ENCODE results near the gene TMEM131.
"Not testable (repeated sequence)": the region's sequence is repeated elsewhere in the genome, so short reads cannot be mapped to it uniquely, and the experiment has no call there.

TMEM131 gene

DNA sequence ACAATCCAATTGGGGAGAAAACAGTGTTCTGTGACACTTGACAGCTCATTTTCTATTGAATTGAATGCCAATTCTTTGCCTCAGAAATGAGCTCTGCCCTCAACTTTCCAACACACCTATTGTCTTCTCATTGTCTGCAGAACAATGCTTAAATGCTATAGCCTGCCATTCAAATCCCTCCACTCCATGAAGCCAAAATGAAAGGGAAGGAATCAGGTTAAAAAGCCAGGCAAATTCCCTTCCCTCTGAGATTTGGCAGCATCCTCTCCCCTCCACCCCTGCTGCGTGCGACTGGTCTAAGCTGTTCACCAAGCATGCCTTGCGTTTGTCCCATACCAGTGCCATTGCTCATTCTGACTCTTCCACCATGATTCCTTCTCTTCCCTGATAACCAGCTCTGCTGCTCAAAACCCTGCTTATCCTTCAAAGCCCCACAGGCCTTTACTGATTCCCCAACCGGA, 32.4 kb upstream of the TMEM131 start:
- POLR2A ChIA-PET (ENCODE audit: low non-redundant PET): no interaction called here
- peak; percentile 14 for DNase-seq (ENCODE audit: low spot score)
- CTCF ChIA-PET: interaction anchor here (0.6 kb wide), 1 partner anchor 37 kb away, joined by 5 read pairs; no protein-coding TSS in a partner anchor
- H3K27ac ChIP-seq: no peak overlapping the region
- TF ChIP-seq, protein P1, sequence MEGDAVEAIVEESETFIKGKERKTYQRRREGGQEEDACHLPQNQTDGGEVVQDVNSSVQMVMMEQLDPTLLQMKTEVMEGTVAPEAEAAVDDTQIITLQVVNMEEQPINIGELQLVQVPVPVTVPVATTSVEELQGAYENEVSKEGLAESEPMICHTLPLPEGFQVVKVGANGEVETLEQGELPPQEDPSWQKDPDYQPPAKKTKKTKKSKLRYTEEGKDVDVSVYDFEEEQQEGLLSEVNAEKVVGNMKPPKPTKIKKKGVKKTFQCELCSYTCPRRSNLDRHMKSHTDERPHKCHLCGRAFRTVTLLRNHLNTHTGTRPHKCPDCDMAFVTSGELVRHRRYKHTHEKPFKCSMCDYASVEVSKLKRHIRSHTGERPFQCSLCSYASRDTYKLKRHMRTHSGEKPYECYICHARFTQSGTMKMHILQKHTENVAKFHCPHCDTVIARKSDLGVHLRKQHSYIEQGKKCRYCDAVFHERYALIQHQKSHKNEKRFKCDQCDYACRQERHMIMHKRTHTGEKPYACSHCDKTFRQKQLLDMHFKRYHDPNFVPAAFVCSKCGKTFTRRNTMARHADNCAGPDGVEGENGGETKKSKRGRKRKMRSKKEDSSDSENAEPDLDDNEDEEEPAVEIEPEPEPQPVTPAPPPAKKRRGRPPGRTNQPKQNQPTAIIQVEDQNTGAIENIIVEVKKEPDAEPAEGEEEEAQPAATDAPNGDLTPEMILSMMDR (conservative IDR thresholded peaks at IDR 0.05; ENCODE audit: low read depth): no peak

DNA sequence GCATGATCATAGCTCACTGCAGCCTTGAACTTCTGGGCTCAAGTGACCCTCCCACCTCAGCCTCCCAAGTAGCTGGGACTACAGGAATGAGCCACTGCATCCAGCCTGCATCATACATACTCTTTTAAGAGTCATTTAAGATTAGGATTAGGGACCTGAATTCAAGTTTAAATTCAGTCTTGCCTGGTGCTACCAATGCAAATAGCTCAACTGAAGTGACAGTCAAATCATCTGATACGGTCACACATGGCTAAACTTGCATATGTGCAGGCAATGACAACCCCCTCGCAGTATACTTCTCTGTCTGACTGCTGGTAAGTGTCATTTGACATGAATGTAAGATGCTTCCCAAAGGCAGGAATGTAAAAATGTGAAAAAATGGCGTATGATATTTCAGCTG, 31.8 kb upstream of the TMEM131 start:
- ChIA-PET POLR2A (ENCODE audit: low non-redundant PET) (no interaction called here), CTCF (interaction anchor here (0.6 kb wide), 1 partner anchor 36 kb away, joined by 5 read pairs; no protein-coding TSS in a partner anchor)
- no peak for DNase-seq (ENCODE audit: low spot score)
- TF ChIP-seq, protein P1 (conservative IDR thresholded peaks at IDR 0.05; ENCODE audit: low read depth): no peak
- H3K27ac ChIP-seq: no peak overlapping the region

DNA sequence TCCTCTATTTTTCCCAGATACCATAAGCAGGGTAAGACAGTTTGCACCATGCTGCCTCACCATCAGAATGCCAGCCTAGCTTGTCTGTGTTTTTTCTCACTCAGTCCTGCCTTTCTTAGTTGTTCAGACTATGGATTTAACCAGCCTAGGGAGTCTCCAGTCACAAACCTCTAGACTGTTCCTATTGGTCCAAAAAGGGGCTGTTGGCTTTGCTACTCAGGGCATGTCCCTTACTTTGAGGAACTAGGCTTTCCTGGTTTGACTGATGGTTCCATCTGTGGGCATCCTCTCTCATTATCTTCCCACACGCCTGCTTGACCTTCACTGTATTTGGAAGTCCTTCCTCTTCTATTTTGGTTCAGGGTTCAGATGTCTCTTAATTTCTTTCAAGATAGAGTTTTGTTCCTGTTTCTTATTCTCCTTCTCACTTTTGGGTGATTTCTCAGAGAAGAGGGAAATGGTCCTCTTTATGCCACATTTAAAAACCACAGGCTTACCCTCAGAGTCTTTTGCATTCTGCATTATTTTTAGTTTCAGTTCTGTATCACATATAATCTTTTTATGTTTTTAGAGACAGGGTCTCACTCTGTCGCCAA, 31.3 kb upstream of the TMEM131 start:
- no peak for DNase-seq (ENCODE audit: low spot score)
- ChIA-PET CTCF (interaction anchor here (0.6 kb wide), 1 partner anchor 214 kb away, joined by 6 read pairs; no protein-coding TSS in a partner anchor), POLR2A (ENCODE audit: low non-redundant PET) (no interaction called here)
- TF ChIP-seq, protein P1 (conservative IDR thresholded peaks at IDR 0.05; ENCODE audit: low read depth): no peak
- H3K27ac ChIP-seq: no peak overlapping the region

DNA sequence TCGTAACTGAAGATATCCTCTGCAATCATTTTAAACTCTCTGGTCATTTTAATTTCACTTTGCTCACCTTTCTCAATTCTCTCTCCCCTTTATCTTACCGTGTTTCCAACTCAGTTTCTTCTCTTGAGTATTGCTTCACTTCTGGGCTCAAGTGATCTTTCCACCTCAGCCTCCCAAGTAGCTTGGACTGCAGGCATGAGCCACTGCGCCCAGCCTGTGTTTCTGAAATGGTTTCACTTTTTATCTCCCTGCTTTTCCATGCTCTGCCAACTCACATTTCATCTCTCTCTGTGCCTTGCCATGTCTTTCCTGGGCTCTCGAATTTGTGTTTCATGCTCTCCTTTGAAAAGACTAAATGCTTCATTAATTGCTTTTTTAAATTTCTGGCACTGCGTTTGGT, 30.5 kb upstream of the TMEM131 start:
- ChIA-PET POLR2A (ENCODE audit: low non-redundant PET) (no interaction called here), CTCF (interaction anchor here (0.6 kb wide), 1 partner anchor 215 kb away, joined by 6 read pairs; no protein-coding TSS in a partner anchor)
- H3K27ac ChIP-seq: no peak overlapping the region
- TF ChIP-seq, protein P1 (conservative IDR thresholded peaks at IDR 0.05; ENCODE audit: low read depth): no peak
- no peak for DNase-seq (ENCODE audit: low spot score)

- H3K27ac ChIP-seq: no peak overlapping the region
- POLR2A ChIA-PET (ENCODE audit: low non-redundant PET): no interaction called here
- TF ChIP-seq, protein P1 (conservative IDR thresholded peaks at IDR 0.05; ENCODE audit: low read depth): no peak
- DNase-seq (ENCODE audit: low spot score): no peak
- CTCF ChIA-PET: interaction anchor here (0.6 to 1.1 kb wide), 3 partner anchors 11 to 18 kb away, joined by 3 to 5 read pairs (median 3); no protein-coding TSS in a partner anchor
These were observed 29.8 kb upstream of the TMEM131 start for GRCh38 chr2:98025481-98026037.

- H3K27ac ChIP-seq; CTCF ChIA-PET; DNase-seq (ENCODE audit: low spot score): not testable (repeated sequence)
- POLR2A ChIA-PET (ENCODE audit: low non-redundant PET): interaction anchor here (0.7 kb wide), 1 partner anchor 75 kb away, joined by 3 read pairs; no protein-coding TSS in a partner anchor
These were observed 26.3 kb upstream of the TMEM131 start for GRCh38 chr2:98022067-98022466.

All from RWPE1 (cell line).